NCI-H1436 (cell line): Measurements from ENCODE around the gene OR1Q1.
"Not testable (repeated sequence)": the region's sequence is repeated elsewhere in the genome, so short reads cannot be mapped to it uniquely, and the experiment has no call there.

Experiments
- DNase-seq: peaks from one replicate; lab custom pipeline; 2025; lab: John Stamatoyannopoulos, UW

Gene OR1Q1

GRCh38 chr9:122614362-122614761 lies at the start of gene OR1Q1:
TSS of gene OR1Q1 (plus strand) at chr9:122614738. CDS start at chr9:122614738, 0 bp downstream.
- DNase-seq: no peak

- no peak for DNase-seq
Observed at GRCh38 chr9:122567901-122568300, 46.6 kb upstream of the OR1Q1 start.

GRCh38 chr9:122572456-122572855 lies 42.1 kb upstream of the OR1Q1 start:
- no peak for DNase-seq

GRCh38 chr9:122579874-122580273 lies 34.7 kb upstream of the OR1Q1 start:
- DNase-seq: no peak

- DNase-seq: no peak
Observed at GRCh38 chr9:122580360-122580759, 34.2 kb upstream of the OR1Q1 start.

- not testable (repeated sequence) for DNase-seq
Observed at GRCh38 chr9:122583284-122583683, 31.3 kb upstream of the OR1Q1 start, which contains the start of gene OR1L8. TSS of gene OR1L8 (minus strand) at chr9:122583384. CDS start at chr9:122568477, 14,907 bp downstream.

GRCh38 chr9:122605691-122606090 lies 8.8 kb upstream of the OR1Q1 start:
- no peak for DNase-seq

- no peak for DNase-seq
Observed at GRCh38 chr9:122606587-122606986, 8.0 kb upstream of the OR1Q1 start.

GRCh38 chr9:122609804-122610203 lies 4.7 kb upstream of the OR1Q1 start:
- DNase-seq: no peak

GRCh38 chr9:122619996-122620395 lies 5.5 kb downstream of the OR1Q1 start:
- DNase-seq: no peak

- no peak for DNase-seq
Observed at GRCh38 chr9:122642226-122642625, 27.7 kb downstream of the OR1Q1 start.

GRCh38 chr9:122656378-122656777 lies 41.8 kb downstream of the OR1Q1 start:
- no peak for DNase-seq

GRCh38 chr9:122657527-122657926 lies 43.0 kb downstream of the OR1Q1 start, which contains the start of gene OR1B1:
TSS of gene OR1B1 (minus strand) at chr9:122657627.
- no peak for DNase-seq

GRCh38 chr9:122661416-122661815 lies 46.9 kb downstream of the OR1Q1 start, which contains the start of gene OR1L1:
TSS of gene OR1L1 (plus strand) at chr9:122661716. CDS start at chr9:122661716, 0 bp downstream.
- no peak for DNase-seq
